HG03378 (cell line): ENCODE data around the gene PPM1G.
"Not testable (repeated sequence)": the region's sequence is repeated elsewhere in the genome, so short reads cannot be mapped to it uniquely, and the experiment has no call there.

Source experiments
- ATAC-seq: cut with Tn5 transposase; IDR thresholded peaks from one replicate; pipeline ENCODE4 v1.9.1; 2021; ENCODE audit warnings: mild to moderate bottlenecking, moderate library complexity; ENCODE audit not compliant: unreplicated experiment

The PPM1G gene

DNA sequence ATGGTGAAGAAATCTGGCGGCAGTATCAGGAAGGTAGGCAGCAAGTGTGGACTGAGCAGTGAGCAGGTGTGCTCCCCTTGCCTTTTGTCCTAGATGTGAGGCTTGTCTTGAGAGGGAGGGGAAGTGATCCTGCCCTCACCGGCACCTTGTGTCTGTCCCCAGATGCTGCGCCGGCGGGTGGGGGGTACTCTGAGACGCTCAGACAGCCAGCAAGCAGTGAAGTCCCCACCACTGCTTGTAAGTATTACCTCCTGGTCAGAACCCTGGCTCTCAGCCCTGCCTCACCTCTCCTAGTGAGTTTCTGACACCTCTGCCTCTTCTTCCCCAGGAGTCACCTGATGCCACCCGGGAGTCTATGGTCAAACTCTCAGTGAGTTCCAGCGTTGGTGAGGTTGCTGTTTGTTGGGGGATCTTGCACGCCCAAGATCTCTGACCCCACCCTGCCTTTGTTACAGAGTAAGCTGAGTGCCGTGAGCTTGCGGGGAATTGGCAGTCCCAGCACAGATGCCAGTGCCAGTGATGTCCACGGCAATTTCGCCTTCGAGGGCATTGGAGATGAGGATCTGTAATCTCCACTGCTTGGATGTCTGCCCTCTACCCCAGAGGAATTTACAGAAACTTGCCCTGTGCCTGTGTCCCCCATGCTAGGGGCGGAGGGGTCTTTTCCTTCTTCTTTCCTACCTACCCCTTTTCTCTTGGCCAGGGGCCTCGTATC lies 33.1 kb downstream of the PPM1G start:
- no peak for ATAC-seq

- ATAC-seq = no peak
Observed at GRCh38 chr2:27375513-27376099, 33.8 kb downstream of the PPM1G start.

- no peak for ATAC-seq
Observed at GRCh38 chr2:27373567-27373966, 35.8 kb downstream of the PPM1G start.

DNA sequence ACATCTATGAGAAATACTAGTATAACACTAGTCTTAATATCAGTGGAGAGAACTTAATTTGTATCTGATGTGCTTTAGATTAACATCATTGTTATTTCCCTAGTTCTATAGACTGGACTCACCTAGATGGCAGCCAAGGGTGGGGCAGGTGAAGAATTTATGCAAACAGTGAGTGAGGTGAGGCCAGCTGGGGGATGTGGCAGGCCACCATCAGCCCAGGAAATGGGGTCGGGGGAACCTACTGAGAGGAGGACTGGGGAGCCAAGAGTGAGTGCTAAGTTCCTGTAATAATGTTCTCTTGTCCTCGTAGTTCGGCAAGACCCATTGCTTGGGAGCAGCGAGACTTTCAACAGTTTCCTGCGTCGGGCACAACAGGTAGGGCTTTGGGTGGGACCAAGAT lies 36.5 kb downstream of the PPM1G start:
- no peak for ATAC-seq

GRCh38 chr2:27370816-27371620 lies 38.4 kb downstream of the PPM1G start:
- peak; percentile 23 for ATAC-seq

DNA sequence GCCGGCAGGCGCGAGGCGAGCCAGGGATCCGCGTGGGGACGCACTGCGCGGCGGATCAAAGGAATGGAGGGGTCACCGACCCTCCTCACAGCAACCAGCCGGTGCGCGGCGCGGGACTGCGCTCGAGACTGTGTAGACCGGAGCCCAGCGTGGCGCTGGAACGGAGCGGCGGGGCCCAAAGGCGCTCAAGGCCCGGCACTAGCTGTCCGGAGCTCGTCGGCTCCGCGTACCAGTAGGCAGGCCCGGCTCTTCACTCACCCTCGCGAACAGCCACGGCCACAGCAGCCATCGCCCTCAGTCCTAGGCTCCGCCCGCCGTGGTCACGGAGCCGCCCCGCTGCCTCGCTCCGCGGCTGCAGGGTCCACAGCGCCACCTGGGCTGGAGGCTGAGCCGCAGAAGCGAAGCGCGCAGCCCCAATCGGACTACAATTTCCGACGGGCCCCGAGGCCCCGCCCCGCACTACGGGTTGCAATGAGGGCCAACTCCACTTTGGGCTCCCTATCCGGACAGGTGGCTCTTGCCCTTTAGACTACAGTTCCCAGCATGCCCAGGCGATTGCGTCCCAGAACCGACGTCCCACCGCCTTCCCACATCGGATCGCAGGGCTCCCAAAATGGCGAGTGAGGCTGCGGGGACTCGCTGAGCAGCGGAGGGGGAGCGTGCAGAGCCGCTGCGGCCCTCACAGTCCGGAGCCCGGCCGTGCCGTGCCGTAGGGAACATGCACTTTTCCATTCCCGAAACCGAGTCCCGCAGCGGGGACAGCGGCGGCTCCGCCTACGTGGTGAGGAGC lies 39.2 kb downstream of the PPM1G start, which contains the start of the genes EIF2B4 and SNX17:
Gene EIF2B4 (minus strand): TSS at position 313 of the 790 bp plus-strand sequence. CDS start 24 bp downstream, at position 289.
Gene SNX17 (plus strand): TSS at position 591 of the 790 bp plus-strand sequence. CDS start 128 bp downstream, at position 719.
- ATAC-seq = peak; percentile 90

DNA sequence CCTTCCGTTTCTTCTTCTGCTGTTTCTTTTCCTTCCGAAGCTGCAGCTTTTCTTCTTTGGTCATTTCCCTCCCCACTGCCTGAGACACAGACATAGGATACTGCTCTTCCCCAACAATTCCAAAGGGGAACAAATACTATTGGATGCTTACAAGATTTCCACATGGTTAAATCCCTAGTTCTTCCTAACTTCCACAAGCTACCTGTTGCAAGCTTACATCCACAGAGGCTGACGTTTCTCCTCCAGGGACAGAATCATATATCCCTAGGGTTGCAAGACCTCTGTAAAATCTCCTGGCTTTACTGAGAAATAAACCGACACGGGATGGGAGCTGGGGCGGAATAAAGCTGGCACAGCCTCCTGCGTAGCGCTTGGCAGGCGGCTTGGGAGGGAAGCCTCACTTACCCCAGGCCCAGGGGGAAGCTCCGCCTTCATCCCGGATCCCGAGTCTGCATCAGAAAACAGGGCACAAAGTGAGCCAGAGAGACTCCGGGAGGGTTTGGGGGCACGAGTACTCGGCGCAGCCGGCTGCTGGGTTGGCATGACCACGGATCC lies 39.8 kb downstream of the PPM1G start:
- no peak for ATAC-seq

DNA sequence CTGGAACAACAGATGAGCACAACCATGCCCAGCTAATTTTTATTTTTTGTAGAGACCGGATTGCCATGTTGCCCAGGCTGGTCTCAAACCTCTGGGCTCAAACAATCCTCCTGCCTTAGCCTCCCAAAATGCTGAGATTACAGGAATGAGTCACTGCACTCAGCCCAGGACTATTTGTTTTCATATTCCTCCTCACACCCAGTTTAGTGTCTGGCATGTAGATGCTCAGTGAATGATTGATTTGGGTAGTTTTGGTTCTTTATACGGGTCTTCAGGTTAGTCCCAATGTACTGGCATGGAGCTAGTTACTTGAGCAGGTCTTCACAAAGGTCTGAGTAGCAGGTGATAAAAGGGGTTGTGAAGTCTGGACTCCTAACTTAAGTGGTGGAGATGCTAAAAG lies 45.5 kb downstream of the PPM1G start:
- no peak for ATAC-seq

GRCh38 chr2:27362678-27363420 lies 46.5 kb downstream of the PPM1G start:
- ATAC-seq = no peak

- peak; percentile 76 for ATAC-seq
Observed at GRCh38 chr2:27356382-27357181, 52.8 kb downstream of the PPM1G start, which contains the start of gene GTF3C2. TSS of gene GTF3C2 (minus strand) at chr2:27356764. CDS start at chr2:27343554, 13,210 bp downstream.

- peak; percentile 29 for ATAC-seq
Observed at GRCh38 chr2:27356056-27356381, 53.4 kb downstream of the PPM1G start.

DNA sequence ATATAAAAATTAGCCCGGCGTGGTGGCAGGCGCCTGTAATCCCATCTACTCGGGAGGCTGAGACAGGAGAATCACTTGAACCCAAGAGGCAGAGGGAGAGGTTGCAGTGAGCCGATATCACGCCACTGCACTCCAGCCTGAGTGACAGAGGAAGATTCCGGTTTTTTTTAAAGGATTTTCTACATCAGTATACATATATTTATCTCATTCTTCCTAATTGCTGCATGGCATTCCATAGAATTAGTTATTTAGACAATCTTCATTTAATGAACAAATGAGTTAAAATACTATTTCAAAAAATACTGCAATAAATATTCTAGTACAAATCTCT lies 54.8 kb downstream of the PPM1G start:
- no peak for ATAC-seq

DNA sequence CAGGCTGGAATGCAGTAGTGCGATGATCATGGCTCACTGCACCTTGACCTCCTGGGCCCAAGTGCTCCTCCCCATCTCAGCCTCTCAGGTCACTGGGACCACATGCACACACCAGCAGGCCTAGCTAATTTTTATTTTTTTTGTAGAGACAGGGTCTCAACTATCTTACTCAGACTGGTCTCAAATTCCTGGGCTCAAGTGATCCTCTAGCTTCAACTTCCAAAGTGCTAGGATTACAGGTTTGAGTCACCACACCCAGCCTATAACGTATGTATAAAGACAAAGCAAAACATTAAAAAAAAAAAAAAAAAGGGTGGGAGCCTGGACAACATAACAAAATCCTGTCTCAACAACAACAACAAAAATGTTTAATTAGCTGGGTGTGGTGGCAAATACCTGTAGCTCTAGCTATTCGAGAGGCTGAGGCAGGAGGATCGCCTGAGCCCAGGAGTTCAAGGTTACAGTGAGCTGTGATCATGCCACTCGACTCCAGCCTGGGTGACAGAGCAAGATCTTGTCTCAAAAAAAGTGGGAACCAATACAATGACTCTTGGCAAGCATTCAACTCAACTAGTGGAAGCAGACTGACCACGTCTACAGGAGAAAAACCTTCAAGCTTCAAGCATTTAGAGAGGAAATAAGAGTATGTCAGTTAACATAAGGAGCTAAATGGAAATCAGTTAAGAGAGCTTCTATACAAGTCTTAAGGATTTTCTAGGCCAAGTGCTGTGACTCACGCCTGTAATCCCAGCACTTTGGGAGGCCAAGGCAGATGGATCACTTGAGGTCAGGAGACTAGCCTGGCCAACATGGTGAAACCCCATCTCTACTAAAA lies 55.4 kb downstream of the PPM1G start:
- ATAC-seq = no peak

- not testable (repeated sequence) for ATAC-seq
Observed at GRCh38 chr2:27353386-27353761, 56.0 kb downstream of the PPM1G start.

- no peak for ATAC-seq
Observed at GRCh38 chr2:27351802-27352598, 57.4 kb downstream of the PPM1G start.

- no peak for ATAC-seq
Observed at GRCh38 chr2:27350106-27350693, 59.2 kb downstream of the PPM1G start.

- ATAC-seq = no peak
Observed at GRCh38 chr2:27347641-27348040, 61.8 kb downstream of the PPM1G start.
